Stimulated activated CD8-positive, alpha-beta memory T cell treated with anti-CD3 and anti-CD28 coated beads, Interleukin-4, amount 100 ng/mL, for 4 hours (primary cell): Measurements from ENCODE around the gene STPG2.

ENCODE experiments used
- DNase-seq, 2 donors: peaks; one replicate each; pipeline ENCODE4 v3.0.0-alpha.2; 2020; ENCODE audit warnings: low read depth in 2 of 2, low spot score in 1 of 2

STPG2 gene

DNA sequence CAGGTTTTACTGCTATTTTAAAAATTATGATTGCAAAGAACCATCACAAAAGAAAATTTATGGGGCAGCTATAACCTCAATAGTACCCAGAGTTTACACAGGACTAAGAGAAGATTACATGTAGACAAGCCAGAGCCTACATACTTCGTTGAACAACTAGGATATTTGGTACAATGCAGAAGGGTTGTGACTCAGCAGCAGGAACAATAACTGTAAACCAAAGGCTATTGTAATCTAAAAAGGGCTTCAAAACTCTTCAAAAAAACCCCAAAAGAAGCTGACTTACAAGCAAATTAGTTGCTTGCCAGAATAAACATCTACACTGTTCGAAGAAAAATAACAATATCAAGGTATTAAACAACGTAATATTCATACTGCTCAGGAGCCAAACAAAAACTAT lies 618.0 kb downstream of the STPG2 start:
- no peak for DNase-seq

DNA sequence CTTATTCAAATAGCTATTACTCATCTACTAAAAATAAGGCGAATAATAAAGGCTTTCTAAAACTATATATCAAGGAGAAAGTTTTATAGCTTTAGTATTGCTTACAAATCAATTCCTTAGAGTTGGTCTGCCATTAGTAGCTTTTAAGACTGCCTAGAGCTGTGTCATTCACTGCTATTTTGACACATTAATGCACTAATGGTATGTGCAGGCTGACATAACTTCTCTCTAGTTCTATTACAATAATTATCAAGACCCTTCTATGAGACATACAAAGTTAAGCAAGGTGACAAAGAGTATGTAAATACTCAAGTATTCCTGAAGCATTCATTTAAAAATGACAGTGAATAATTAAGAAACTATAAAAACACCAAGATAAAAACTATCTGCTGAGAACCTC lies 625.3 kb downstream of the STPG2 start:
- DNase-seq: no peak

DNA sequence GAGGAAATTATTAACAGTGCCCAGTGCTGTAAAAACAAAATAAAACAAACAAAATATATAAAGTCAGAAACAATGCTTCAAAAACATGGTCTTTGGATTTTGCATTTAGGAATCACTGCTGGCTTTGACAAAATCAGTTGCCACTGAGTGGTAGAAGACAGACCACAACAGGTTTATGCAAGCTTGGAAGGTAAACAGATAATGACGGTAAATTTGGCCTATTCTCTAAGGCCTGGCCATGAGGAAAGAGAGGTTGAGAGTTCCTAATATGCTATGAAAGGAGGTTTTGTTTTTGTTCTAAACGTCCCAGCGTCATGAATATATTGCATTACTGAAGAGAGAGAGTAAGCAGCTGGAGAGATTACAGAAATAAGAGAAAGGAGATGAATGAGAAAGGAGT lies 629.4 kb downstream of the STPG2 start:
- DNase-seq: no peak
